NB4 (cell line): Measurements from ENCODE around the gene FHIT.

Source experiments
- MYC ChIP-seq: IDR thresholded peaks from 2 replicates; pipeline ENCODE4 v1.6.1; 2011; ENCODE audit warnings: low read depth, low read length
- POLR2A ChIP-seq: IDR thresholded peaks from 2 replicates; pipeline ENCODE4 v1.6.1; 2011; ENCODE audit warnings: mild to moderate bottlenecking; ENCODE audit not compliant: insufficient read length; ENCODE audit errors: extremely low read depth
- TF ChIP-seq, protein P1 (sequence below): IDR thresholded peaks from one replicate; pipeline ENCODE4 v1.5.1; 2012; ENCODE audit warnings: low read depth, low read length
- TF ChIP-seq, protein P2 (sequence below): IDR thresholded peaks from 2 replicates; pipeline ENCODE4 v1.6.1; 2011; ENCODE audit warnings: low read depth, low read length

DNA sequence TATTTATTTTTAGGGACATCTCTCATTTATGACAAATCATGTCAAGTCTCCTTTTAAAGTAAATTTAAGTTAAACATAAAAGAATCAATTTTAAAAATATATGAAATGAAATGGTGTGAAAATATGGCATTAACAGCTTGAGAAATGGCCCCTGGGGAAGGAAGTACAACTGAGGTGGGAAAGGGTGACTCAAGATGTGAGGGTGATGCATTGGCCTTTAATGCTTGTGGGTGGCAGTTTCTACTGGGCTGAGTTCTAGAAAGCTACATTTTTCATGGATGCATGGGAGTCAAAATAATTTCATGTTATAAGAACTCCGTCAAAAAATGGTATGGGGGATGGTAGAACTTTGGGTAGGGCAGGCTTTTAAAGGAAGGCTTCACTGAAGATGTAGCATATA, 1492.6 kb downstream of the FHIT start:
- TF ChIP-seq, protein P1, sequence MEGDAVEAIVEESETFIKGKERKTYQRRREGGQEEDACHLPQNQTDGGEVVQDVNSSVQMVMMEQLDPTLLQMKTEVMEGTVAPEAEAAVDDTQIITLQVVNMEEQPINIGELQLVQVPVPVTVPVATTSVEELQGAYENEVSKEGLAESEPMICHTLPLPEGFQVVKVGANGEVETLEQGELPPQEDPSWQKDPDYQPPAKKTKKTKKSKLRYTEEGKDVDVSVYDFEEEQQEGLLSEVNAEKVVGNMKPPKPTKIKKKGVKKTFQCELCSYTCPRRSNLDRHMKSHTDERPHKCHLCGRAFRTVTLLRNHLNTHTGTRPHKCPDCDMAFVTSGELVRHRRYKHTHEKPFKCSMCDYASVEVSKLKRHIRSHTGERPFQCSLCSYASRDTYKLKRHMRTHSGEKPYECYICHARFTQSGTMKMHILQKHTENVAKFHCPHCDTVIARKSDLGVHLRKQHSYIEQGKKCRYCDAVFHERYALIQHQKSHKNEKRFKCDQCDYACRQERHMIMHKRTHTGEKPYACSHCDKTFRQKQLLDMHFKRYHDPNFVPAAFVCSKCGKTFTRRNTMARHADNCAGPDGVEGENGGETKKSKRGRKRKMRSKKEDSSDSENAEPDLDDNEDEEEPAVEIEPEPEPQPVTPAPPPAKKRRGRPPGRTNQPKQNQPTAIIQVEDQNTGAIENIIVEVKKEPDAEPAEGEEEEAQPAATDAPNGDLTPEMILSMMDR: no peak
- TF ChIP-seq, protein P2, sequence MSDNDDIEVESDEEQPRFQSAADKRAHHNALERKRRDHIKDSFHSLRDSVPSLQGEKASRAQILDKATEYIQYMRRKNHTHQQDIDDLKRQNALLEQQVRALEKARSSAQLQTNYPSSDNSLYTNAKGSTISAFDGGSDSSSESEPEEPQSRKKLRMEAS: no peak
- no peak for TF ChIP-seq POLR2A
- no peak for TF ChIP-seq MYC
